K562 (cell line): ENCODE data around the gene GSTA5. TPM values are rescaled to one million over a fixed set of nuclear protein-coding genes. Genes with fewer than 3 reads are reported as not detected.

Experiments used
- ATAC-seq: fragments of 200-7000 bp; cut with Tn5 transposase; 3 replicates; pipeline ENCODE4 v1.9.1; 2020; ENCODE audit warnings: moderate library complexity
- BruUV-seq: library from RNA; stranded (reverse); fragments of 400-500 nt; replicated peaks from 2 replicates; lab custom pipeline; 2021; lab: Mats Ljungman, UMichigan
- CTCF ChIA-PET: fragments of 300-600 bp; formaldehyde crosslinking; extraction: SDS; loops from one replicate; lab custom pipeline; 2021; ENCODE audit warnings: low intra/inter-chr PET ratio; lab: Yijun Ruan, JAX
- POLR2A ChIA-PET: fragments of 300-600, 350-650 bp; sonication (Branson Sonifier 250); formaldehyde crosslinking; extraction: SDS; loops from one replicate; lab custom pipeline; 2021; ENCODE audit warnings: antibody characterized with exemption, inconsistent platforms; lab: Yijun Ruan, JAX
- DNase-seq, 4 experiments: peaks; one replicate each; pipeline versions ENCODE4 v3.0.0 to v3.0.0-alpha.2; 2011 to 2018; ENCODE audit warnings: low spot score in 3 of 4, mixed read lengths in 3 of 4; ENCODE audit errors: extremely low read depth in 1 of 4
- FAIRE-seq: peaks from 2 replicates; lab custom pipeline; 2011; peaks lifted over from hg19 to GRCh38; lab: Jason Lieb, UNC
- H2AFZ ChIP-seq: 2 replicates; pipeline ENCODE4 v1.6.0; 2011; ENCODE audit warnings: low read depth, low read length, control low read depth, inconsistent platforms
- H3K27ac ChIP-seq: fragments of 200-600 bp; 3 replicates; pipeline ENCODE4 v1.8.0; 2011; ENCODE audit warnings: low read depth, mild to moderate bottlenecking, control low read depth, inconsistent platforms, low read length, moderate library complexity, mixed read lengths; ENCODE audit errors: extremely low read depth
- H3K27me3 ChIP-seq, 2 experiments: fragments of 300-600 bp in 1 of 2; 2 replicates in 1 of 2; 3 replicates in 1 of 2; pipeline versions ENCODE4 v1.6.0 to v1.8.0; 2011; ENCODE audit warnings: inconsistent platforms in 2 of 2, low read length in 2 of 2, mild to moderate bottlenecking in 1 of 2, mixed read lengths in 1 of 2, moderate library complexity in 1 of 2; ENCODE audit not compliant: control insufficient read depth in 2 of 2, insufficient read depth in 2 of 2
- H3K36me3 ChIP-seq: fragments of 300-600 bp; 3 replicates; pipeline ENCODE4 v1.8.0; 2011; ENCODE audit warnings: mild to moderate bottlenecking, low read length, inconsistent platforms; ENCODE audit not compliant: control insufficient read depth, insufficient read depth
- H3K4me1 ChIP-seq, 2 experiments: fragments of 200-600 bp in 1 of 2; replicated peaks in 1 of 2; 2 replicates in 1 of 2; 3 replicates in 1 of 2; pipeline versions ENCODE4 v1.5.1 to v1.8.0; 2011; ENCODE audit warnings: inconsistent platforms in 2 of 2, low read length in 2 of 2, mild to moderate bottlenecking in 1 of 2, mixed read lengths in 1 of 2, moderate library complexity in 1 of 2; ENCODE audit not compliant: control insufficient read depth in 2 of 2, insufficient read depth in 2 of 2
- H3K4me2 ChIP-seq: 2 replicates; pipeline ENCODE4 v1.6.1; 2011; ENCODE audit warnings: low read length, control low read depth, inconsistent platforms, mixed read lengths; ENCODE audit not compliant: insufficient read depth
- H3K4me3 ChIP-seq: fragments of 200-600 bp; sonication (generic), shearing (Covaris generic); 2 replicates; pipeline ENCODE4 v1.5.1; 2016; ENCODE audit warnings: control low read depth, inconsistent platforms
- H3K79me2 ChIP-seq: fragments of 200-600 bp; 3 replicates; pipeline ENCODE4 v1.8.0; 2011; ENCODE audit warnings: low read length, inconsistent platforms; ENCODE audit not compliant: control insufficient read depth, insufficient read depth
- H3K9ac ChIP-seq, 2 experiments: 2 replicates each; pipeline versions ENCODE4 v1.6.0 to v1.6.1; 2011; ENCODE audit warnings: low read depth in 2 of 2, low read length in 2 of 2, control low read depth in 1 of 2, inconsistent platforms in 1 of 2, mild to moderate bottlenecking in 1 of 2, mixed read lengths in 1 of 2; ENCODE audit not compliant: insufficient read depth in 1 of 2
- H3K9me1 ChIP-seq: one replicate; pipeline ENCODE4 v1.6.0; 2011; ENCODE audit warnings: inconsistent platforms, mild to moderate bottlenecking, low read length, moderate library complexity; ENCODE audit not compliant: control insufficient read depth, insufficient read depth
- H3K9me3 ChIP-seq: replicated peaks from 2 replicates; pipeline ENCODE4 v1.5.1; 2011; ENCODE audit warnings: low read depth, low read length, inconsistent platforms; ENCODE audit not compliant: control insufficient read depth, insufficient read depth
- H4K20me1 ChIP-seq: replicated peaks from 2 replicates; pipeline ENCODE4 v1.6.1; 2011; ENCODE audit warnings: low read length, inconsistent platforms, mixed read lengths; ENCODE audit not compliant: control insufficient read depth, insufficient read depth
- DPF2 ChIP-seq: fragments of 450-650 bp; IDR thresholded peaks from 2 replicates; pipeline ENCODE4 v1.6.1; 2016
- EHMT2 ChIP-seq: fragments of 450-650 bp; IDR thresholded peaks from 2 replicates; pipeline ENCODE4 v1.6.1; 2018; ENCODE audit warnings: antibody characterized with exemption
- ESRRB ChIP-seq: fragments of 250-450 bp; sonication (Bioruptor Pico); IDR thresholded peaks from 2 replicates; pipeline ENCODE4 v1.5.0; 2020; ENCODE audit warnings: mild to moderate bottlenecking, moderate library complexity, borderline replicate concordance
- MTF1 ChIP-seq: fragments of 250-450 bp; sonication (Bioruptor Pico); IDR thresholded peaks from 2 replicates; pipeline ENCODE4 v1.9.0; 2021; ENCODE audit warnings: moderate library complexity, mild to moderate bottlenecking, inconsistent platforms, borderline replicate concordance
- NFYB ChIP-seq: IDR thresholded peaks from 2 replicates; pipeline ENCODE4 v1.6.1; 2011; ENCODE audit warnings: mild to moderate bottlenecking, moderate library complexity; ENCODE audit not compliant: insufficient read length; ENCODE audit errors: extremely low read depth
- SETDB1 ChIP-seq: IDR thresholded peaks from one replicate; pipeline ENCODE4 v1.6.1; 2012; ENCODE audit warnings: low read length, control low read depth, inconsistent platforms
- SLC30A9 ChIP-seq: fragments of 250-450 bp; sonication (Bioruptor Pico); IDR thresholded peaks from 2 replicates; pipeline ENCODE4 v1.8.0; 2022; ENCODE audit warnings: mild to moderate bottlenecking, moderate library complexity
- SMAD3 ChIP-seq: fragments of 450-650 bp; formaldehyde crosslinking; conservative IDR thresholded peaks from 2 replicates; pipeline ENCODE4 v1.4.0; 2020; ENCODE audit warnings: mild to moderate bottlenecking
- SRSF7 ChIP-seq: fragments of 200-400 bp; formaldehyde crosslinking; optimal IDR thresholded peaks from 2 replicates; pipeline ENCODE3; 2017; ENCODE audit warnings: mild to moderate bottlenecking, low read depth, low read length
- TAL1 ChIP-seq: fragments of 450-650 bp; IDR thresholded peaks from 2 replicates; pipeline ENCODE4 v1.6.1; 2016; ENCODE audit warnings: mild to moderate bottlenecking
- YBX1 ChIP-seq: fragments of 450-650 bp; IDR thresholded peaks from 2 replicates; pipeline ENCODE4 v1.7.1; 2016; ENCODE audit warnings: mild to moderate bottlenecking
- ZBTB17 ChIP-seq: fragments of 450-650 bp; formaldehyde crosslinking; IDR thresholded peaks from 2 replicates; pipeline ENCODE4 v1.4.0; 2020; ENCODE audit warnings: mild to moderate bottlenecking
- WGBS: fragments of 100-300 bp; shearing (Covaris generic); methylation state at CpG from one replicate; pipeline ENCODE4 v1.1.6; 2016; ENCODE audit warnings: low coverage, mixed read lengths; ENCODE audit not compliant: insufficient coverage; ENCODE audit errors: missing lambda C conversion rate; 5-methylcytosine and 5-hydroxymethylcytosine counted together
- in situ Hi-C: fragments of 300-500 bp; cut with MboI; formaldehyde crosslinking; loops from 4 replicates; pipeline ENCODE4 v1.15.0; 2018; ENCODE audit warnings: inconsistent platforms, mixed read lengths
- intact Hi-C: fragments of 100-400 bp; cut with micrococcal nuclease; formaldehyde crosslinking; loops from 2 replicates; pipeline ENCODE4 v1.14.2; 2022
- polyA plus RNA-seq, 8 experiments: library from polyadenylated mRNA; depleted of rRNA in 4 of 8; stranded (reverse) in 5 of 8; unstranded in 3 of 8; fragments of >200 nt; fragmentation: Nextera tagmentation in 2 of 8; fragmentation: Illumina TruSeq in 1 of 8; extraction: Ambion mirVana in 2 of 8; extraction: Trizol in 1 of 8; gene quantifications; 2 replicates each; pipeline versions ENCODE4 v1.2.1 to v1.2.3, GENCODE V29; 2011 to 2014; ENCODE audit warnings: inconsistent platforms in 1 of 8, missing spikeins in 1 of 8
- total RNA-seq, 7 experiments: library from RNA; depleted of rRNA in 6 of 7; stranded (reverse); fragments of >200 nt in 6 of 7; fragmentation: Illumina TruSeq in 2 of 7; extraction: Trizol in 2 of 7; gene quantifications; 2 replicates each; pipeline versions ENCODE4 v1.2.1 to v1.2.3, GENCODE V29; 2011 to 2021; ENCODE audit warnings: low replicate concordance in 1 of 7

Gene GSTA5
- total and polyA plus RNA-seq, 9 of the 15 experiments (the other 6 are each of a cell fraction or from before 2014, with no cell fraction given), result not detected

- no peaks in the 10 kb centered on the region for H3K36me3 ChIP-seq
- H3K4me2 ChIP-seq, result peak overlapping the region; percentile 96
- intact Hi-C loops (loop anchor here (5.0 kb wide), 1 partner anchor 116 kb away; the partner anchor contains the start of gene GSTA4), in situ Hi-C loops (no loop called here)
- BruUV-seq, result no TSS peak
- H3K4me1 ChIP-seq, result no peaks in the 10 kb centered on the region
- ChIA-PET POLR2A (interaction anchor here (0.6 kb wide), 1 partner anchor 116 kb away, joined by 4 read pairs; no protein-coding TSS in a partner anchor), CTCF (no interaction called here)
- H3K79me2 ChIP-seq, result no peaks in the 10 kb centered on the region
- H3K4me3 ChIP-seq, result peak overlapping the region; percentile 41; the same call in 1 of the 2 replicates
- FAIRE-seq (no peak), DNase-seq (no peak), ATAC-seq (peak; percentile 41)
- H2AFZ ChIP-seq, result peak overlapping the region; percentile 99; the same call in 1 of the 2 replicates
- H3K9me1 ChIP-seq, result no peaks in the 10 kb centered on the region
- H3K27me3 ChIP-seq, result peaks cover 4 to 5% of the 10 kb centered on the region in 2 experiments; a peak in 2 of 5 replicates
- TF ChIP-seq NFYB (no peak), SLC30A9 (CRISPR knock-in tag) (no peak), MTF1 (CRISPR knock-in tag) (no peak), SETDB1 (no peak), SRSF7 (no peak), ESRRB (CRISPR knock-in tag) (no peak)
- 0 out of 4 replicates have a peak overlapping the region, but pooled peaks of 1 of the 2 experiments have one; percentile 84 for H3K9ac ChIP-seq
- H3K27ac ChIP-seq, result no peak overlapping the region
- WGBS, result 0% methylated on average over 4 of the region's 4 CpGs
- H3K9me3 ChIP-seq, result no peaks in the 10 kb centered on the region
- no peaks in the 10 kb centered on the region for H4K20me1 ChIP-seq
These were observed 41.0 kb upstream of the GSTA5 start for GRCh38 chr6:52881662-52881995.

GRCh38 chr6:52877786-52878185, 37.2 kb upstream of the GSTA5 start:
- no peaks in the 10 kb centered on the region for H3K9me1 ChIP-seq
- in situ Hi-C loops (no loop called here), intact Hi-C loops (no loop called here)
- no peaks in the 10 kb centered on the region for H3K79me2 ChIP-seq
- H3K9ac ChIP-seq, result no peak overlapping the region
- H3K4me3 ChIP-seq, result no peak overlapping the region
- 4% methylated on average over 2 of the region's 2 CpGs for WGBS
- no peaks in the 10 kb centered on the region; a peak in 1 of 5 replicates for H3K4me1 ChIP-seq
- no peak overlapping the region for H3K4me2 ChIP-seq
- DNase-seq (no peak), ATAC-seq (no peak), FAIRE-seq (no peak)
- no peak overlapping the region for H3K27ac ChIP-seq
- H3K9me3 ChIP-seq, result no peaks in the 10 kb centered on the region
- TF ChIP-seq ZBTB17 (CRISPR knock-in tag) (no peak), DPF2 (no peak), EHMT2 (no peak), YBX1 (no peak), TAL1 (no peak), SMAD3 (CRISPR knock-in tag) (no peak)
- H4K20me1 ChIP-seq, result no peaks in the 10 kb centered on the region
- peaks cover 5 to 15% of the 10 kb centered on the region in 2 experiments; a peak in 1 of 5 replicates for H3K27me3 ChIP-seq
- H2AFZ ChIP-seq, result no peak overlapping the region
- H3K36me3 ChIP-seq, result no peaks in the 10 kb centered on the region
- POLR2A ChIA-PET, result no interaction called here
- CTCF ChIA-PET, result interaction anchor here (0.6 kb wide), 1 partner anchor 301 kb away, joined by 3 read pairs; no protein-coding TSS in a partner anchor
- no TSS peak for BruUV-seq
